A549 (cell line): ENCODE data around the gene KMT2C. TPM values are rescaled to one million over a fixed set of nuclear protein-coding genes. Genes with fewer than 3 reads are reported as not detected.

Experiments
- ATAC-seq, 2 experiments: fragments of 200-7000 bp in 1 of 2; fragments of >200 bp in 1 of 2; cut with Nextera tagmentation in 1 of 2; cut with Tn5 transposase in 1 of 2; 3 replicates each; pipeline versions ENCODE4 v1.8.0 to v1.9.1; 2018 to 2020; ENCODE audit warnings: mild to moderate bottlenecking in 1 of 2, moderate library complexity in 1 of 2
- CTCF ChIA-PET: fragments of 300-600 bp; sonication (Branson Sonifier 250); formaldehyde crosslinking; extraction: SDS; loops from one replicate; lab custom pipeline; 2021; ENCODE audit warnings: antibody characterized with exemption, inconsistent platforms; lab: Yijun Ruan, JAX
- POLR2A ChIA-PET: fragments of 350-600 bp; formaldehyde crosslinking; extraction: SDS; loops from one replicate; lab custom pipeline; 2021; ENCODE audit warnings: antibody characterized with exemption, inconsistent platforms; lab: Yijun Ruan, JAX
- DNase-seq, 2 experiments: peaks; one replicate each; pipeline versions ENCODE4 v3.0.0 to v3.0.0-alpha.2; 2011 to 2016; ENCODE audit warnings: low read depth in 1 of 2, low spot score in 1 of 2
- FAIRE-seq: peaks from 2 replicates; lab custom pipeline; 2011; peaks lifted over from hg19 to GRCh38; lab: Jason Lieb, UNC
- H3K27ac ChIP-seq, 2 experiments: fragments of >200 bp; sonication (Bioruptor Twin); formaldehyde crosslinking; 3 replicates each; pipeline ENCODE4 v1.5.1; 2016 to 2017
- H3K4me1 ChIP-seq: fragments of >200 bp; sonication (Bioruptor Twin); formaldehyde crosslinking; 3 replicates; pipeline ENCODE4 v1.6.1; 2016
- H3K4me2 ChIP-seq: fragments of >200 bp; sonication (Bioruptor Twin); formaldehyde crosslinking; 3 replicates; pipeline ENCODE4 v1.6.1; 2016
- H3K4me3 ChIP-seq: fragments of >200 bp; sonication (Bioruptor Twin); formaldehyde crosslinking; 3 replicates; pipeline ENCODE4 v1.5.1; 2016
- H3K9me3 ChIP-seq: fragments of >200 bp; sonication (Bioruptor Twin); formaldehyde crosslinking; 3 replicates; pipeline ENCODE4 v1.6.1; 2016
- EHF ChIP-seq: fragments of 250-450 bp; sonication (Bioruptor Pico); IDR thresholded peaks from 2 replicates; pipeline ENCODE4 v1.5.0; 2020; ENCODE audit warnings: mild to moderate bottlenecking
- FOXS1 ChIP-seq: fragments of 250-450 bp; sonication (Bioruptor Pico); IDR thresholded peaks from 2 replicates; pipeline ENCODE4 v1.5.0; 2020; ENCODE audit warnings: mild to moderate bottlenecking, moderate library complexity
- HOXB13 ChIP-seq: fragments of 250-450 bp; sonication (Bioruptor Pico); IDR thresholded peaks from 2 replicates; pipeline ENCODE4 v1.5.0; 2020; ENCODE audit warnings: low read depth, mild to moderate bottlenecking, moderate library complexity
- KDM5A ChIP-seq: fragments of 200-600 bp; sonication (generic); IDR thresholded peaks from 2 replicates; pipeline ENCODE4 v1.6.1; 2016; ENCODE audit warnings: antibody characterized with exemption, mild to moderate bottlenecking
- MYC ChIP-seq: IDR thresholded peaks from 2 replicates; pipeline ENCODE4 v1.6.1; 2012; ENCODE audit warnings: mild to moderate bottlenecking, inconsistent platforms, low read length, improper control_type of control experiment, borderline replicate concordance
- RARB ChIP-seq: fragments of 250-450 bp; sonication (Bioruptor Pico); IDR thresholded peaks from 2 replicates; pipeline ENCODE4 v1.8.0; 2021; ENCODE audit warnings: mild to moderate bottlenecking, moderate library complexity
- ZC3H11A ChIP-seq: fragments of 450-650 bp; IDR thresholded peaks from 2 replicates; pipeline ENCODE4 v1.6.1; 2014; ENCODE audit warnings: antibody characterized with exemption, mild to moderate bottlenecking
- ZNF302 ChIP-seq: fragments of 250-450 bp; sonication (Bioruptor Pico); IDR thresholded peaks from 2 replicates; pipeline ENCODE4 v1.9.0; 2021; ENCODE audit warnings: inconsistent platforms, mild to moderate bottlenecking, moderate library complexity
- ZSCAN20 ChIP-seq: fragments of 250-450 bp; sonication (Bioruptor Pico); IDR thresholded peaks from 2 replicates; pipeline ENCODE4 v1.8.0; 2022; ENCODE audit warnings: mild to moderate bottlenecking, moderate library complexity
- WGBS: methylation state at CpG from one replicate; pipeline ENCODE4 v1.1.6; 2017; ENCODE audit errors: missing lambda C conversion rate; 5-methylcytosine and 5-hydroxymethylcytosine counted together
- polyA plus RNA-seq, 4 experiments: library from polyadenylated mRNA; depleted of rRNA in 3 of 4; stranded (reverse); fragments of >200 nt; fragmentation: RNase III in 1 of 4; extraction: RNeasy Plus Mini Kit Qiagen cat#74134 plus additional on column Dnase treatment in 1 of 4; gene quantifications; 2 replicates in 3 of 4; 3 replicates in 1 of 4; pipeline ENCODE4 v1.2.3, GENCODE V29; 2011 to 2017
- TF ChIP-seq, protein P1 (sequence below): fragments of 250-450 bp; sonication (Bioruptor Pico); IDR thresholded peaks from 2 replicates; pipeline ENCODE4 v1.5.0; 2021; ENCODE audit warnings: mild to moderate bottlenecking, moderate library complexity, borderline replicate concordance
- TF ChIP-seq, protein P2 (sequence below): fragments of >200 bp; sonication (Bioruptor Twin); formaldehyde crosslinking; IDR thresholded peaks from 3 replicates; pipeline ENCODE4 v1.6.1; 2016
- TF ChIP-seq, protein P3 (sequence below): fragments of >200 bp; sonication (Bioruptor Twin); formaldehyde crosslinking; IDR thresholded peaks from 3 replicates; pipeline ENCODE4 v1.5.1; 2016
- TF ChIP-seq, protein P4 (sequence below): fragments of 150-350 bp; IDR thresholded peaks from 2 replicates; pipeline ENCODE4 v1.6.1; 2014; ENCODE audit warnings: low read depth, mild to moderate bottlenecking, low read length
- TF ChIP-seq, protein P5 (sequence below): fragments of 200-600 bp; sonication (generic); IDR thresholded peaks from 2 replicates; pipeline ENCODE4 v1.6.1; 2016; ENCODE audit warnings: antibody characterized with exemption, mild to moderate bottlenecking, moderate library complexity
- TF ChIP-seq, protein P6 (sequence below): IDR thresholded peaks from 2 replicates; pipeline ENCODE4 v1.6.1; 2012
- TF ChIP-seq, protein P7 (sequence below): IDR thresholded peaks from 2 replicates; pipeline ENCODE4 v1.6.1; 2012; ENCODE audit warnings: low read depth, borderline replicate concordance

The KMT2C gene
- polyA plus RNA-seq, 2 of the 4 experiments (the other 2 are of a cell fraction), result 4.2 to 13.1 TPM

DNA sequence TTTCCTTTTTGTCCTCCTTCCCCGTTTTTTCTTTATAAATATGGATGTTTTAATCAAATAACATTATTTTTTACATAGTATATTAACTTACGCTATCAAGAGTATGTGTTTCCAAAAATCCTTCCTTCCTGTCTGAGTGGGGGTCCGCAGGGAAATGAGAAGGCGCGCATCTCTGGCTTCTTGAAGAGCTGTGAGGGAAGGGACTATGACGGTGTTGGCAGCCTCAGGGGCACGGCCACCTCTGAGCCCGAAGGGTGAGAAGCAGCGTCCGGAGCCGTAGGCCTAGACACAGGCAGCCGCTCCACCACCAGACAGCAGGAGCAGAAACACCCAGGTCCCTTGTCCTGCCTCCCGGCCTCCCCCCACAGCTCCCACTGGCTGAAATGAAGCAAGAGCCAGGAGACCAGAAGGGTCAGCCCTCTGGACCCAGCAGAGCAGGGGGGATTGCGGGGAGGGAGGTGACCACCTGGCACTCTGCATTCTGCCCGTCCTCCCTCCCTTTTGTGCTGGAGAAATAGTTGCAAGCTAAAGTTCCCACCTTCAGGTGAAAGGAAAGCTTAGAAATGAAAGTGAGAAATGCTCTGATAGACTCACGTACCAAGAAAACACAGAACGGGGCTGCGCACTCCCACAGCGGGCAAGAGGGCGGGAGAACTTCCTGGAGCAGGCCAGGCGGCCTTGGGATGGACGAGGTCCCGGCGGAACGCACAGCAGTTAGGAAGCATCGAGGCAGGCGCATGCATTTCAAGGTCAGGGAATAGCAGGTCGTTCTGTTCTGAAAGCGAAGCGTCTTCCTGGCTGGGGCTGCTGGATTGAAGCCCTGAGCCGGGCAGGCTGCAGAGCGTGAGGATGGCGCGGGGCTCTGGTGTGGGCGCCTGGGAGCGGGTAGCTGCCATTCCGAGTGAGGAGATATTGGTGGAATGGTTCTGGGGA is 304.9 kb downstream of the KMT2C start:
- TF ChIP-seq MYC (no peak), ZC3H11A (no peak), EHF (CRISPR knock-in tag) (no peak)
- TF ChIP-seq, protein P1, sequence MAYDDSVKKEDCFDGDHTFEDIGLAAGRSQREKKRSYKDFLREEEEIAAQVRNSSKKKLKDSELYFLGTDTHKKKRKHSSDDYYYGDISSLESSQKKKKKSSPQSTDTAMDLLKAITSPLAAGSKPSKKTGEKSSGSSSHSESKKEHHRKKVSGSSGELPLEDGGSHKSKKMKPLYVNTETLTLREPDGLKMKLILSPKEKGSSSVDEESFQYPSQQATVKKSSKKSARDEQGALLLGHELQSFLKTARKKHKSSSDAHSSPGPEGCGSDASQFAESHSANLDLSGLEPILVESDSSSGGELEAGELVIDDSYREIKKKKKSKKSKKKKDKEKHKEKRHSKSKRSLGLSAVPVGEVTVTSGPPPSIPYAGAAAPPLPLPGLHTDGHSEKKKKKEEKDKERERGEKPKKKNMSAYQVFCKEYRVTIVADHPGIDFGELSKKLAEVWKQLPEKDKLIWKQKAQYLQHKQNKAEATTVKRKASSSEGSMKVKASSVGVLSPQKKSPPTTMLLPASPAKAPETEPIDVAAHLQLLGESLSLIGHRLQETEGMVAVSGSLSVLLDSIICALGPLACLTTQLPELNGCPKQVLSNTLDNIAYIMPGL (CRISPR knock-in tag), result no peak
- TF ChIP-seq, protein P2, sequence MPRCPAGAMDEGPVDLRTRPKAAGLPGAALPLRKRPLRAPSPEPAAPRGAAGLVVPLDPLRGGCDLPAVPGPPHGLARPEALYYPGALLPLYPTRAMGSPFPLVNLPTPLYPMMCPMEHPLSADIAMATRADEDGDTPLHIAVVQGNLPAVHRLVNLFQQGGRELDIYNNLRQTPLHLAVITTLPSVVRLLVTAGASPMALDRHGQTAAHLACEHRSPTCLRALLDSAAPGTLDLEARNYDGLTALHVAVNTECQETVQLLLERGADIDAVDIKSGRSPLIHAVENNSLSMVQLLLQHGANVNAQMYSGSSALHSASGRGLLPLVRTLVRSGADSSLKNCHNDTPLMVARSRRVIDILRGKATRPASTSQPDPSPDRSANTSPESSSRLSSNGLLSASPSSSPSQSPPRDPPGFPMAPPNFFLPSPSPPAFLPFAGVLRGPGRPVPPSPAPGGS, result no peak
- peak in 1 of 2 experiments; percentile 26; a peak in 3 of 6 replicates for ATAC-seq
- no peak overlapping the region for H3K27ac ChIP-seq
- 92% methylated on average over 37 of the region's 37 CpGs for WGBS
- H3K9me3 ChIP-seq, result no peaks in the 10 kb centered on the region
- CTCF ChIA-PET, result interaction anchor here (1.3 kb wide), 1 partner anchor 28 kb away, joined by 5 read pairs; no protein-coding TSS in a partner anchor
- POLR2A ChIA-PET, result no interaction called here
- no peak for DNase-seq
- no peak overlapping the region for H3K4me3 ChIP-seq
- no peaks in the 10 kb centered on the region for H3K4me1 ChIP-seq
- no peak overlapping the region for H3K4me2 ChIP-seq
- no peak for FAIRE-seq

DNA sequence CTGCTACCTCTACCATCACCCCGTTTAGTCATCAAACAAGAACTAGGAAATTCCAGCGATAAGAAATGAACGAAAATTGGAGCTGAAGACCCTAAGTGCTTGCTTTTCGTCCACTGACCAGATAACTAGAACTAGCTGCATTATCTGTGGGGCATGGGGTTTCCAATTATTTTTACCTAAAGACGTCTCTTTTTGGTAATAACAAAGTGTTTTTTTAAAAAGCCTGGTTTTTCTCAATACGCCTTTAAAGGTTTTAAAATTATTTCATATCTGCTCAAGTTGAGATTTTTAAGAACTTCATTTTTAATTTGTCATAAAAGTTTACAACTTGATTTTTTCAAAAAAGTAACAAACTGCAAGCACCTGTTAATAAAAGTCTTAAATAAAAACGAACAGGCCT is 306.1 kb downstream of the KMT2C start:
- POLR2A ChIA-PET, result no interaction called here
- DNase-seq (no peak), FAIRE-seq (no peak), ATAC-seq (no peak)
- CTCF ChIA-PET, result no interaction called here
- Histone ChIP-seq H3K4me1 (no peaks in the 10 kb centered on the region), H3K27ac (no peak overlapping the region), H3K4me3 (no peak overlapping the region), H3K4me2 (no peak overlapping the region), H3K9me3 (peaks cover 4% of the 10 kb centered on the region; the same call in 1 of the 3 replicates)
- WGBS, result 88% methylated on average over 7 of the region's 7 CpGs
- TF ChIP-seq ZNF302 (CRISPR knock-in tag) (no peak), ZSCAN20 (CRISPR knock-in tag) (no peak), FOXS1 (CRISPR knock-in tag) (no peak), RARB (no peak), KDM5A (no peak), HOXB13 (CRISPR knock-in tag) (no peak)
- TF ChIP-seq, protein P3, sequence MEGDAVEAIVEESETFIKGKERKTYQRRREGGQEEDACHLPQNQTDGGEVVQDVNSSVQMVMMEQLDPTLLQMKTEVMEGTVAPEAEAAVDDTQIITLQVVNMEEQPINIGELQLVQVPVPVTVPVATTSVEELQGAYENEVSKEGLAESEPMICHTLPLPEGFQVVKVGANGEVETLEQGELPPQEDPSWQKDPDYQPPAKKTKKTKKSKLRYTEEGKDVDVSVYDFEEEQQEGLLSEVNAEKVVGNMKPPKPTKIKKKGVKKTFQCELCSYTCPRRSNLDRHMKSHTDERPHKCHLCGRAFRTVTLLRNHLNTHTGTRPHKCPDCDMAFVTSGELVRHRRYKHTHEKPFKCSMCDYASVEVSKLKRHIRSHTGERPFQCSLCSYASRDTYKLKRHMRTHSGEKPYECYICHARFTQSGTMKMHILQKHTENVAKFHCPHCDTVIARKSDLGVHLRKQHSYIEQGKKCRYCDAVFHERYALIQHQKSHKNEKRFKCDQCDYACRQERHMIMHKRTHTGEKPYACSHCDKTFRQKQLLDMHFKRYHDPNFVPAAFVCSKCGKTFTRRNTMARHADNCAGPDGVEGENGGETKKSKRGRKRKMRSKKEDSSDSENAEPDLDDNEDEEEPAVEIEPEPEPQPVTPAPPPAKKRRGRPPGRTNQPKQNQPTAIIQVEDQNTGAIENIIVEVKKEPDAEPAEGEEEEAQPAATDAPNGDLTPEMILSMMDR, result no peak
- TF ChIP-seq, protein P4, sequence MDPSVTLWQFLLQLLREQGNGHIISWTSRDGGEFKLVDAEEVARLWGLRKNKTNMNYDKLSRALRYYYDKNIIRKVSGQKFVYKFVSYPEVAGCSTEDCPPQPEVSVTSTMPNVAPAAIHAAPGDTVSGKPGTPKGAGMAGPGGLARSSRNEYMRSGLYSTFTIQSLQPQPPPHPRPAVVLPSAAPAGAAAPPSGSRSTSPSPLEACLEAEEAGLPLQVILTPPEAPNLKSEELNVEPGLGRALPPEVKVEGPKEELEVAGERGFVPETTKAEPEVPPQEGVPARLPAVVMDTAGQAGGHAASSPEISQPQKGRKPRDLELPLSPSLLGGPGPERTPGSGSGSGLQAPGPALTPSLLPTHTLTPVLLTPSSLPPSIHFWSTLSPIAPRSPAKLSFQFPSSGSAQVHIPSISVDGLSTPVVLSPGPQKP, result no peak
- TF ChIP-seq, protein P5, sequence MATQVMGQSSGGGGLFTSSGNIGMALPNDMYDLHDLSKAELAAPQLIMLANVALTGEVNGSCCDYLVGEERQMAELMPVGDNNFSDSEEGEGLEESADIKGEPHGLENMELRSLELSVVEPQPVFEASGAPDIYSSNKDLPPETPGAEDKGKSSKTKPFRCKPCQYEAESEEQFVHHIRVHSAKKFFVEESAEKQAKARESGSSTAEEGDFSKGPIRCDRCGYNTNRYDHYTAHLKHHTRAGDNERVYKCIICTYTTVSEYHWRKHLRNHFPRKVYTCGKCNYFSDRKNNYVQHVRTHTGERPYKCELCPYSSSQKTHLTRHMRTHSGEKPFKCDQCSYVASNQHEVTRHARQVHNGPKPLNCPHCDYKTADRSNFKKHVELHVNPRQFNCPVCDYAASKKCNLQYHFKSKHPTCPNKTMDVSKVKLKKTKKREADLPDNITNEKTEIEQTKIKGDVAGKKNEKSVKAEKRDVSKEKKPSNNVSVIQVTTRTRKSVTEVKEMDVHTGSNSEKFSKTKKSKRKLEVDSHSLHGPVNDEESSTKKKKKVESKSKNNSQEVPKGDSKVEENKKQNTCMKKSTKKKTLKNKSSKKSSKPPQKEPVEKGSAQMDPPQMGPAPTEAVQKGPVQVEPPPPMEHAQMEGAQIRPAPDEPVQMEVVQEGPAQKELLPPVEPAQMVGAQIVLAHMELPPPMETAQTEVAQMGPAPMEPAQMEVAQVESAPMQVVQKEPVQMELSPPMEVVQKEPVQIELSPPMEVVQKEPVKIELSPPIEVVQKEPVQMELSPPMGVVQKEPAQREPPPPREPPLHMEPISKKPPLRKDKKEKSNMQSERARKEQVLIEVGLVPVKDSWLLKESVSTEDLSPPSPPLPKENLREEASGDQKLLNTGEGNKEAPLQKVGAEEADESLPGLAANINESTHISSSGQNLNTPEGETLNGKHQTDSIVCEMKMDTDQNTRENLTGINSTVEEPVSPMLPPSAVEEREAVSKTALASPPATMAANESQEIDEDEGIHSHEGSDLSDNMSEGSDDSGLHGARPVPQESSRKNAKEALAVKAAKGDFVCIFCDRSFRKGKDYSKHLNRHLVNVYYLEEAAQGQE, result no peak
- TF ChIP-seq, protein P6, sequence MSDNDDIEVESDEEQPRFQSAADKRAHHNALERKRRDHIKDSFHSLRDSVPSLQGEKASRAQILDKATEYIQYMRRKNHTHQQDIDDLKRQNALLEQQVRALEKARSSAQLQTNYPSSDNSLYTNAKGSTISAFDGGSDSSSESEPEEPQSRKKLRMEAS, result no peak
- TF ChIP-seq, protein P7, sequence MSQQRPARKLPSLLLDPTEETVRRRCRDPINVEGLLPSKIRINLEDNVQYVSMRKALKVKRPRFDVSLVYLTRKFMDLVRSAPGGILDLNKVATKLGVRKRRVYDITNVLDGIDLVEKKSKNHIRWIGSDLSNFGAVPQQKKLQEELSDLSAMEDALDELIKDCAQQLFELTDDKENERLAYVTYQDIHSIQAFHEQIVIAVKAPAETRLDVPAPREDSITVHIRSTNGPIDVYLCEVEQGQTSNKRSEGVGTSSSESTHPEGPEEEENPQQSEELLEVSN, result no peak
